ENCODE data around the gene SLC1A3.
"Not testable (repeated sequence)": the region's sequence is repeated elsewhere in the genome, so short reads cannot be mapped to it uniquely, and the experiment has no call there.

SLC1A3 gene

GRCh38 chr5:36630201-36631145, 24.1 kb downstream of the SLC1A3 start:
- DNase-seq (ENCODE audit: low read depth in 2 of 2): no peak

GRCh38 chr5:36631154-36631553, 24.7 kb downstream of the SLC1A3 start:
- no peak for DNase-seq (ENCODE audit: low read depth in 2 of 2)

- DNase-seq (ENCODE audit: low read depth in 2 of 2): no peak
Observed at GRCh38 chr5:36631620-36632362, 25.4 kb downstream of the SLC1A3 start.

- no peak for DNase-seq (ENCODE audit: low read depth in 2 of 2)
Observed at GRCh38 chr5:36632363-36632664, 25.9 kb downstream of the SLC1A3 start.

- no peak for DNase-seq (ENCODE audit: low read depth in 2 of 2)
Observed at GRCh38 chr5:36635721-36636390, 29.4 kb downstream of the SLC1A3 start.

GRCh38 chr5:36637101-36637500, 30.7 kb downstream of the SLC1A3 start:
- DNase-seq (ENCODE audit: low read depth in 2 of 2): no peak

- no peak for DNase-seq (ENCODE audit: low read depth in 2 of 2)
Observed at GRCh38 chr5:36637516-36637915, 31.1 kb downstream of the SLC1A3 start.

- DNase-seq (ENCODE audit: low read depth in 2 of 2): no peak
Observed at GRCh38 chr5:36638056-36638455, 31.6 kb downstream of the SLC1A3 start.

- DNase-seq (ENCODE audit: low read depth in 2 of 2): no peak
Observed at GRCh38 chr5:36640949-36641348, 34.5 kb downstream of the SLC1A3 start.

GRCh38 chr5:36641431-36641830, 35.0 kb downstream of the SLC1A3 start:
- no peak for DNase-seq (ENCODE audit: low read depth in 2 of 2)

GRCh38 chr5:36642089-36642488, 35.7 kb downstream of the SLC1A3 start:
- DNase-seq (ENCODE audit: low read depth in 2 of 2): no peak

GRCh38 chr5:36643162-36643561, 36.8 kb downstream of the SLC1A3 start:
- no peak for DNase-seq (ENCODE audit: low read depth in 2 of 2)

GRCh38 chr5:36643841-36644240, 37.4 kb downstream of the SLC1A3 start:
- not testable (repeated sequence) for DNase-seq (ENCODE audit: low read depth in 2 of 2)

GRCh38 chr5:36644727-36645126, 38.3 kb downstream of the SLC1A3 start:
- no peak for DNase-seq (ENCODE audit: low read depth in 2 of 2)

GRCh38 chr5:36646100-36646499, 39.7 kb downstream of the SLC1A3 start:
- DNase-seq (ENCODE audit: low read depth in 2 of 2): no peak

- no peak for DNase-seq (ENCODE audit: low read depth in 2 of 2)
Observed at GRCh38 chr5:36646507-36647023, 40.2 kb downstream of the SLC1A3 start.

- no peak for DNase-seq (ENCODE audit: low read depth in 2 of 2)
Observed at GRCh38 chr5:36647046-36647445, 40.6 kb downstream of the SLC1A3 start.

- no peak for DNase-seq (ENCODE audit: low read depth in 2 of 2)
Observed at GRCh38 chr5:36648426-36648825, 42.0 kb downstream of the SLC1A3 start.

GRCh38 chr5:36651761-36652685, 45.6 kb downstream of the SLC1A3 start:
- DNase-seq (ENCODE audit: low read depth in 2 of 2): no peak

GRCh38 chr5:36653044-36653705, 46.8 kb downstream of the SLC1A3 start:
- no peak for DNase-seq (ENCODE audit: low read depth in 2 of 2)

- no peak for DNase-seq (ENCODE audit: low read depth in 2 of 2)
Observed at GRCh38 chr5:36654564-36654963, 48.2 kb downstream of the SLC1A3 start.

All from stimulated activated CD4-positive, alpha-beta T cell treated with anti-CD3 and anti-CD28 coated beads, Interleukin-1b, Interleukin-23, amount 100 ng/mL, for 1 hour (primary cell).